Measurements from ENCODE around the gene GABBR2.

DNA sequence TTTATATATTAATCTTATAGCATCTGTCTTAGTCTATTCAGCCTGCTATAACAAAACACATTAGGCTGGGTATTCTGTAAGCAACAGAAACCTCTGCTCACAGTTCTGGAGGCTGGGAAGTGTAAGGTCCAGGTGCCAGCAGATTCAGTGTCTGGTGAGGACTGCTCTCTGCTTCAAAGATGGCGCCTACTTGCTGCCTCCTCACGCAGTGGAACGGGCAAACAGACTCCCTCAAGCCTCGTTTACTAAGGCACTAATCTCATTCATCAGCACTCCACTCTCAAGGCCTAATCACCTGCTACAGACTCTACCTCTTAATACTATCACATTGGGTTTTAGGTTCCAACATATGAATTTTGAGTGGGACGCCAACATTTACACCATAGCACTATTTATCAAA, 448.1 kb downstream of the GABBR2 start:
- no peak for TF ChIP-seq POLR2A (IDR thresholded peaks at IDR 0.05; ENCODE audit: low read depth, low read length)
- no peak for TF ChIP-seq TAF1 (IDR thresholded peaks at IDR 0.05; ENCODE audit: borderline replicate concordance, low read depth, low read length)

Data from GM12892 (cell line).